Stomach (tissue), 9 donors: ENCODE results near the gene GPR34. TPM values are rescaled to one million over a fixed set of nuclear protein-coding genes. Genes with fewer than 3 reads are reported as not detected.

ENCODE experiments used
- DNase-seq, 2 donors: peaks; one replicate each; pipeline versions ENCODE4 v3.0.0 to v3.0.0-alpha.2; 2013 to 2019
- H3K27ac ChIP-seq, 5 donors: fragments of 200-600 bp in 4 of 5; sonication (generic) in 4 of 5; one replicate each; pipeline ENCODE4 v1.5.1; 2013 to 2019; ENCODE audit warnings: mild to moderate bottlenecking in 1 of 5, moderate library complexity in 1 of 5
- H3K27me3 ChIP-seq, 3 donors: fragments of 200-600 bp; sonication (generic); one replicate each; pipeline ENCODE4 v1.5.1; 2017 to 2019; ENCODE audit warnings: mixed run types in 1 of 3
- H3K36me3 ChIP-seq, 4 donors: fragments of 200-600 bp; sonication (generic); 1 replicate in 3 of 4; 2 replicates in 1 of 4; pipeline ENCODE4 v1.5.1; 2016 to 2019
- H3K4me1 ChIP-seq, 4 donors: fragments of 200-600 bp; sonication (generic); one replicate each; pipeline ENCODE4 v1.5.1; 2016 to 2019
- H3K4me3 ChIP-seq, 4 donors: fragments of 200-600 bp; sonication (generic) in 3 of 4; one replicate each; pipeline ENCODE4 v1.5.1; 2016 to 2019; ENCODE audit warnings: mild to moderate bottlenecking in 1 of 4
- H3K9me3 ChIP-seq, 4 donors: fragments of 200-600 bp; sonication (generic); one replicate each; pipeline ENCODE4 v1.5.1; 2016 to 2019
- EP300 ChIP-seq: sonication (generic); formaldehyde crosslinking; IDR thresholded peaks from one replicate; pipeline ENCODE4 v1.6.1; 2017; ENCODE audit warnings: antibody characterized with exemption
- POLR2A ChIP-seq, 4 donors: fragments of 450-650 bp; IDR thresholded peaks; one replicate each; pipeline ENCODE4 v1.6.1; 2016; ENCODE audit warnings: antibody characterized with exemption in 4 of 4, control low read depth in 2 of 4, mild to moderate bottlenecking in 1 of 4, moderate library complexity in 1 of 4
- POLR2AphosphoS5 ChIP-seq, 3 donors: sonication (generic); formaldehyde crosslinking; IDR thresholded peaks; one replicate each; pipeline ENCODE4 v1.6.1; 2016; ENCODE audit warnings: antibody characterized with exemption in 3 of 3
- WGBS, 5 donors: extraction: QIAGEN DNeasy Blood & Tissue Kit in 3 of 5; methylation state at CpG; one replicate each; pipeline versions ENCODE4 v1.1.5 to v1.1.7; 2013 to 2018; 5-methylcytosine and 5-hydroxymethylcytosine counted together
- intact Hi-C: fragments of 100-400 bp; cut with DNase I; formaldehyde crosslinking; loops from one replicate; pipeline ENCODE4 v1.15.1; 2023; ENCODE audit warnings: low total_unique reads
- polyA plus RNA-seq, 3 donors: library from polyadenylated mRNA; stranded (reverse); fragments of 200-250 nt; gene quantifications; one replicate each; pipeline ENCODE4 v1.2.3, GENCODE V29; 2013
- total RNA-seq, 5 donors: library from RNA; depleted of rRNA; stranded (reverse); fragments of >200 nt; gene quantifications; one replicate each; pipeline versions ENCODE4 v1.1.0 to v1.2.3, GENCODE V29; 2014 to 2016
- TF ChIP-seq, protein P1 (sequence below), 7 experiments: fragments of 450-650 bp in 4 of 7; fragments of 200-600 bp in 3 of 7; sonication (generic) in 3 of 7; IDR thresholded peaks; one replicate each; pipeline ENCODE4 v1.5.1; 2016 to 2019; ENCODE audit warnings: antibody characterized with exemption in 7 of 7, control low read depth in 2 of 7, mild to moderate bottlenecking in 1 of 7
- donor health status: healthy with polysubstance abuse.
- donor health status: Bipolar disorder and iron deficiency.
- donor health status: healthy.

GPR34 gene
- total and polyA plus RNA-seq, 8 donors, result 0.45 to 10.1 (median 6.2) TPM; not detected in 1

DNA sequence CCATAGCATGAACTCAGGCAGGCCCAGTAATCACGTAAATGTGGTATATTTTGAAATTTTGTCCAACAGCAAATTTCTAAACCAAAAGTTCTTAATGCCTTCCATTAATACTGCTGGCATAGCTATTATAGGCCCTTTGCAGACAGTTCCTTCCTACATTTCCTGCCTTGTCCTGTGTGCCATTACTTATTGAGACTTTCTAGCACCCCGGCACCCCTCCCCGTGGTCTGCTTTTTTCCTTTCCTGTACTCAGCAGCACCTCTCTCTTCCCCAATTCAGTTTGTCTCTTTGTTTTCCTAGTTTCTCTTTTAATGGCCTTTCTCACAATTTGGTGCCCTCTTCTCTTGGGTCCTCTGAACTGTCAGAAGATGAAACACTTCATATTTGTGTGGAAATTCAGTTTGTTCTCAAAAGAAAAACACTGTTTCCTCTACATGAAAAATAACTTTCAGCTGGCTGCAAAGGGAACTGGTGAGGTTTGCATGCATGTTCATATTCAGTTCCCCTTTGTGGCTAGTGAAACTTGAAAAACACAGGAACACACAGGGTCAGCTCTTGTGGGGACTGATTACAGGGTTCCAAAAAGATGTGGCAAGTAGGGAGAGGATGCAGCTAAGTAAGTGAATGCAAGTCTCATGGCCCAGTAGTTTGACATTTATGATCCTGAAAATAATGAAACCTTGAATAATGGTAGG is 17.1 kb downstream of the GPR34 start:
- intact Hi-C loops, result no loop called here
- no peaks in the 10 kb centered on the region for H3K4me1 ChIP-seq
- TF ChIP-seq POLR2A (IDR thresholded peaks at IDR 0.05), result no peak
- no peak for TF ChIP-seq POLR2AphosphoS5 (IDR thresholded peaks at IDR 0.05)
- TF ChIP-seq, protein P1, sequence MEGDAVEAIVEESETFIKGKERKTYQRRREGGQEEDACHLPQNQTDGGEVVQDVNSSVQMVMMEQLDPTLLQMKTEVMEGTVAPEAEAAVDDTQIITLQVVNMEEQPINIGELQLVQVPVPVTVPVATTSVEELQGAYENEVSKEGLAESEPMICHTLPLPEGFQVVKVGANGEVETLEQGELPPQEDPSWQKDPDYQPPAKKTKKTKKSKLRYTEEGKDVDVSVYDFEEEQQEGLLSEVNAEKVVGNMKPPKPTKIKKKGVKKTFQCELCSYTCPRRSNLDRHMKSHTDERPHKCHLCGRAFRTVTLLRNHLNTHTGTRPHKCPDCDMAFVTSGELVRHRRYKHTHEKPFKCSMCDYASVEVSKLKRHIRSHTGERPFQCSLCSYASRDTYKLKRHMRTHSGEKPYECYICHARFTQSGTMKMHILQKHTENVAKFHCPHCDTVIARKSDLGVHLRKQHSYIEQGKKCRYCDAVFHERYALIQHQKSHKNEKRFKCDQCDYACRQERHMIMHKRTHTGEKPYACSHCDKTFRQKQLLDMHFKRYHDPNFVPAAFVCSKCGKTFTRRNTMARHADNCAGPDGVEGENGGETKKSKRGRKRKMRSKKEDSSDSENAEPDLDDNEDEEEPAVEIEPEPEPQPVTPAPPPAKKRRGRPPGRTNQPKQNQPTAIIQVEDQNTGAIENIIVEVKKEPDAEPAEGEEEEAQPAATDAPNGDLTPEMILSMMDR (IDR thresholded peaks at IDR 0.05), result no peak
- no peak for TF ChIP-seq EP300
- peak in 1 of 2 donors; percentile 23 for DNase-seq
- H3K27ac ChIP-seq, result peak overlapping the region in 1 of 5 donors; percentile 35
- H3K4me3 ChIP-seq, result no peak overlapping the region
- H3K9me3 ChIP-seq, result no peaks in the 10 kb centered on the region
- no peaks in the 10 kb centered on the region for H3K27me3 ChIP-seq
- 53 to 87% (median 74%) methylated on average over 3 of the region's 3 CpGs for WGBS, 5 donors
- H3K36me3 ChIP-seq, result no peaks in the 10 kb centered on the region

DNA sequence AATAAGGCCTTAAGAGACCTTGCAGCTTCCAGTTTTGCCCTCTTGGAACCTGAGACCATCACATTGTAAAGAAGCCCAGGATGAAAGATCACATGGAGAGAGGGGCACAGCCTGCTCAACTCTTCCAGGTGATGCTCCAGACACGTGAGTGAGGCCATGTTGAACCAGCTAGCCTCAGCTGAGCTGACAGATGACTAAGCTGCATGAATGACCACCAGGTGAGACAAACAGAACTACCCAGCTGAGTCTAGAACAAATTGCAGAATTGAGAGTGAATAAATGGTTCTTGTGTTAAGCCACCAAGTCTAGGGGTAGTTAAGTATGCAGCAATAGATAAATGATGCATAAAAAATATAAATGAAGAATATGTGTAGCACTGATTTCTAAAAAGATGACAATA is 18.4 kb downstream of the GPR34 start:
- Histone ChIP-seq H3K36me3 (no peaks in the 10 kb centered on the region), H3K9me3 (no peaks in the 10 kb centered on the region), H3K4me3 (no peak overlapping the region), H3K27me3 (no peaks in the 10 kb centered on the region), H3K27ac (no peak overlapping the region), H3K4me1 (no peaks in the 10 kb centered on the region)
- intact Hi-C loops, result no loop called here
- no peak for TF ChIP-seq POLR2A (IDR thresholded peaks at IDR 0.05)
- TF ChIP-seq, protein P1 (IDR thresholded peaks at IDR 0.05), result no peak
- TF ChIP-seq EP300, result no peak
- TF ChIP-seq POLR2AphosphoS5 (IDR thresholded peaks at IDR 0.05), result no peak
- DNase-seq, result no peak
- 40 to 93% (median 81%) methylated on average over 1 of the region's 1 CpG for WGBS, 5 donors

DNA sequence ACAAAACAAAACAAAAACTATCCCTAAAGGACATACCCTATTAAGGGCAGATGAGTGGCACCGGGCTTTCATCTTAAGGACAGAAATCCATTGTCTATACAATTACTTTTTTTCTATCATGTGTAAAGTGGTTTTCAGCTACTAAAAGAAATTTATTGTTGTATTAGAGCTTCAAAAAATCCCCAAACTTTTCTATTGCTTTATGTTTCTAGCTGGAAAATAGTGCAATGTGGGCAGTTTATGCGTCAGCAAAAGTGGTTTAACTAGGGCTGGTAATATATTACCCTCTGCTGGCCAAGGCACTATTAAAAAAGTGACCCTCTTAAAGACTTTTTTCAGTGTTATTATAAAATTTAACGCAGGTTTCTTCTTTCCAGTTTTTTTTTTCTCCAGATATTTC is 19.7 kb downstream of the GPR34 start:
- no peak overlapping the region for H3K27ac ChIP-seq
- no peak overlapping the region for H3K4me3 ChIP-seq
- no peaks in the 10 kb centered on the region for H3K27me3 ChIP-seq
- H3K9me3 ChIP-seq, result no peaks in the 10 kb centered on the region
- no peaks in the 10 kb centered on the region for H3K36me3 ChIP-seq
- no peaks in the 10 kb centered on the region for H3K4me1 ChIP-seq
- intact Hi-C loops, result no loop called here
- no peak for TF ChIP-seq EP300
- TF ChIP-seq POLR2AphosphoS5 (IDR thresholded peaks at IDR 0.05), result no peak
- TF ChIP-seq, protein P1 (IDR thresholded peaks at IDR 0.05), result no peak
- DNase-seq, result no peak
- 42 to 90% (median 53%) methylated on average over 3 of the region's 3 CpGs for WGBS, 5 donors

DNA sequence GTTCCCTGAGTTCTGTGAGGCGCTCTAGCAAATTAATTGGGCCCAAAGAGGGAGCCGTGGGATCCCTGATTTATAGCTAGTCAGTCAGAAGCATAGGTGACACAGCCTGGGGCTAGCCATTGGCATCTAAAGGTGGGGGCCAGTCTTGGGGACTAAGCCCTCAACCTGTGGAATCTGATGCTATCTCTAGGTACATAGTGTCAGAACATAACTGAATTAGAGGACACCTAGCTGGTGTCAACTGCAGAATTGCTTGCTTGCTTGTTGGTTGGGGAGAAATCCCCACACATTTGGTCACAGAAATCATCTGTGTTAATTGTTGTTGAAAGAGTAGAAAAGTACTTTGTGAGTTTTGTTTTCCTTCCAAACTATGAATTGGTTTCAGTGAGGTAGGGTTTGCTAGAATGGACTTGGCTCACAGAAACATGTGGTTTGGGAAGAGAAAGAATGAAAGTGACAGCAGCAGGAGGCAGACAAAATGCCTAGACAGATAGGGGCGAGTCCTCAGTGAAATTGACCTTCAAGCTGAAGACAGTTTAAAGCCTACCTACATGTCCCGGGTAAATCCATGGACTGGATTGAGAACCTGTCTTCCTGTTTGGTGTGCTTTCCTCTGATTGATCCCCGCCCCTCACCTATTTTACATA is 22.4 kb downstream of the GPR34 start:
- Histone ChIP-seq H3K27me3 (no peaks in the 10 kb centered on the region), H3K9me3 (no peaks in the 10 kb centered on the region), H3K36me3 (no peaks in the 10 kb centered on the region), H3K27ac (no peak overlapping the region), H3K4me3 (no peak overlapping the region), H3K4me1 (no peaks in the 10 kb centered on the region)
- intact Hi-C loops, result no loop called here
- 78 to 97% (median 92%) methylated on average over 5 of the region's 5 CpGs for WGBS, 5 donors
- no peak for DNase-seq
- TF ChIP-seq, protein P1 (IDR thresholded peaks at IDR 0.05), result no peak
- TF ChIP-seq EP300 (no peak), POLR2A (IDR thresholded peaks at IDR 0.05) (no peak), POLR2AphosphoS5 (IDR thresholded peaks at IDR 0.05) (no peak)
